Activated CD4-positive, alpha-beta memory T cell treated with anti-CD3 and anti-CD28 coated beads, Interleukin-2, amount 10 ng/mL, durations not matched to agents 7 days and 5 days (primary cell): ENCODE results near the gene IYD. TPM values are rescaled to one million over a fixed set of nuclear protein-coding genes. Genes with fewer than 3 reads are reported as not detected.
"Not testable (repeated sequence)": the region's sequence is repeated elsewhere in the genome, so short reads cannot be mapped to it uniquely, and the experiment has no call there.

Experiments
- CTCF ChIA-PET: fragments of 350-600 bp; sonication (Branson Sonifier 250); formaldehyde crosslinking; loops from one replicate; lab custom pipeline; 2021; ENCODE audit warnings: antibody characterized with exemption, inconsistent platforms; lab: Charles Lee
- POLR2A ChIA-PET: fragments of 350-600 bp; sonication (Branson Sonifier 250); formaldehyde crosslinking; loops from one replicate; lab custom pipeline; 2021; ENCODE audit warnings: antibody characterized with exemption; lab: Charles Lee
- DNase-seq: peaks from one replicate; pipeline ENCODE4 v3.0.0-alpha.2; 2020
- H3K27ac Mint-ChIP-seq: one replicate; pipeline ENCODE4 v1.8.0; 2021; ENCODE audit warnings: mild to moderate bottlenecking, mixed read lengths
- H3K27me3 Mint-ChIP-seq: one replicate; pipeline ENCODE4 v1.8.0; 2021; ENCODE audit warnings: mixed read lengths
- H3K36me3 Mint-ChIP-seq: one replicate; pipeline ENCODE4 v1.8.0; 2021; ENCODE audit warnings: low read depth, mixed read lengths
- H3K4me1 Mint-ChIP-seq: one replicate; pipeline ENCODE4 v1.8.0; 2021; ENCODE audit warnings: mixed read lengths
- H3K4me3 Mint-ChIP-seq: one replicate; pipeline ENCODE4 v1.8.0; 2021; ENCODE audit warnings: mild to moderate bottlenecking, mixed read lengths
- H3K9me3 Mint-ChIP-seq: one replicate; pipeline ENCODE4 v1.8.0; 2021; ENCODE audit warnings: mixed read lengths
- total RNA-seq, 2 experiments: library from RNA; stranded (reverse); gene quantifications; one replicate each; pipeline ENCODE4 v1.2.3, GENCODE V29; 2021

IYD gene
- total RNA-seq, 2 experiments from 2014 or later, result not detected

DNA sequence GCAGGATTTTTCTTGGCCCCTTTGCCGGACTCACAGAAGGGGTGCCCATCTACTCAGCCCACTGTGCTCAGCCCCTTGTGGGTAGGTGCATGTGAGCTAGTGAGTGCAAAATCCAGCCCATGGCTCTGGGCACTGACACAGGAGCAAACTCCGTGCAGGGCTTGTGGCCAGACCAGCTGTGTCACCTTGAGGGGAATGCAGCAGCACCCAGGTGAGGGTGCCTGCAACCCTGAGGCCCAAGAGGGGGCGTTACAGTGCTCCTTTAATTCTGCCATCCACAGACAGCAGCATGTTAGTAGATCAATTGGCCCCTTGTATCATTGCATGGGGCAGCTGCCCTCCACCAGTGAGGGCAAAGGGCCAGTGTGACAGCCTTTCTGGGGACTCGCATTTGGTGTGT, 12.9 kb upstream of the IYD start:
- Mint-ChIP-seq H3K27me3 (peaks cover 12% of the 10 kb centered on the region), H3K9me3 (no peaks in the 10 kb centered on the region), H3K27ac (no peak overlapping the region), H3K4me1 (peaks cover 5% of the 10 kb centered on the region), H3K4me3 (no peak overlapping the region), H3K36me3 (no peaks in the 10 kb centered on the region)
- CTCF ChIA-PET, result no interaction called here
- no peak for DNase-seq
- POLR2A ChIA-PET, result no interaction called here

- ChIA-PET CTCF (interaction anchor here (0.8 to 0.9 kb wide), 3 partner anchors 11 to 291 kb away, joined by 3 to 4 read pairs (median 3); no protein-coding TSS in a partner anchor), POLR2A (no interaction called here)
- DNase-seq, result no peak
- H3K9me3 Mint-ChIP-seq, result no peaks in the 10 kb centered on the region
- H3K36me3 Mint-ChIP-seq, result no peaks in the 10 kb centered on the region
- H3K4me1 Mint-ChIP-seq, result no peaks in the 10 kb centered on the region
- peaks cover 9% of the 10 kb centered on the region for H3K27me3 Mint-ChIP-seq
- no peak overlapping the region for H3K4me3 Mint-ChIP-seq
- H3K27ac Mint-ChIP-seq, result no peak overlapping the region
These were observed 6.9 kb upstream of the IYD start for GRCh38 chr6:150361876-150362275.

GRCh38 chr6:150363733-150364132, 5.1 kb upstream of the IYD start:
- POLR2A ChIA-PET, result no interaction called here
- H3K27ac Mint-ChIP-seq, result no peak overlapping the region
- no peaks in the 10 kb centered on the region for H3K9me3 Mint-ChIP-seq
- no peaks in the 10 kb centered on the region for H3K36me3 Mint-ChIP-seq
- CTCF ChIA-PET, result no interaction called here
- no peak overlapping the region for H3K4me3 Mint-ChIP-seq
- peaks cover 4% of the 10 kb centered on the region for H3K27me3 Mint-ChIP-seq
- no peaks in the 10 kb centered on the region for H3K4me1 Mint-ChIP-seq
- no peak for DNase-seq

DNA sequence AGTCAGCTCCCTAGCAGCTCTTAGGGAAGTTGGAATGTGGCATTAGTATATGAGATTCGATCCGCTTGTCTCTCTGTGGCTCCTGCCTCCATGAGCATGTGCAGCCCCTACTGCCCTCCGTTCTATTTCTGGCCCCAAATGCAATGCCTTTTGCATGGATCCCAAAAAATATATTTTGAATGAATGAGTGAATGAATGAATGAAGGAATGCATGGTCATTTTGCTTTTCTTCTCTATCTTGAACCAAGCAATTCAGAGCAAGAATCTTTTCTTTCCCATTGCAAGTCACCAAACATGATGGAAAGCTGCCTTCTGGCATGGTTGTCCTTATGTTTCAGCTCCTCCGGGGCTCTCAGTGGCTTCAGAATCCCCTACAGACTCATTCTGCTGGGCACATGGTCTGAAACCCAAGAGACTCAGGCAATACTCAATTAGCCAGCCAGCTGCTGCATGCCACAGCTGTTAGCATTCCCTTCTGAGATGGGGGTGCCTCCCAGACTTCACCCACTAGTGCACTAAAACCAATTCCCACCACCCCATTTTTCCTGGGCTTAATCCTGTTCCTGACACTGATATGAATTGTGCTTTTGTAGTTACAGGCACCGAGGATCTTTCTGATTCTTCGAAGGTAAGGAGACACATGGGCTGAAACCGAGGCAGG, 2.6 kb upstream of the IYD start:
- Mint-ChIP-seq H3K4me3 (no peak overlapping the region), H3K36me3 (no peaks in the 10 kb centered on the region), H3K27ac (no peak overlapping the region), H3K9me3 (no peaks in the 10 kb centered on the region), H3K4me1 (no peaks in the 10 kb centered on the region), H3K27me3 (peaks cover 3% of the 10 kb centered on the region)
- POLR2A ChIA-PET, result interaction anchor here (0.6 kb wide), 1 partner anchor 275 kb away, joined by 3 read pairs; no protein-coding TSS in a partner anchor
- DNase-seq, result no peak
- CTCF ChIA-PET, result interaction anchor here (0.8 kb wide), 1 partner anchor 25 kb away, joined by 3 read pairs; no protein-coding TSS in a partner anchor

GRCh38 chr6:150369408-150369807, 596 bp downstream of the IYD start:
- no peaks in the 10 kb centered on the region for H3K36me3 Mint-ChIP-seq
- no peak overlapping the region for H3K4me3 Mint-ChIP-seq
- DNase-seq, result no peak
- no peaks in the 10 kb centered on the region for H3K4me1 Mint-ChIP-seq
- CTCF ChIA-PET, result no interaction called here
- H3K27ac Mint-ChIP-seq, result no peak overlapping the region
- POLR2A ChIA-PET, result no interaction called here
- peaks cover 6% of the 10 kb centered on the region for H3K27me3 Mint-ChIP-seq
- no peaks in the 10 kb centered on the region for H3K9me3 Mint-ChIP-seq

DNA sequence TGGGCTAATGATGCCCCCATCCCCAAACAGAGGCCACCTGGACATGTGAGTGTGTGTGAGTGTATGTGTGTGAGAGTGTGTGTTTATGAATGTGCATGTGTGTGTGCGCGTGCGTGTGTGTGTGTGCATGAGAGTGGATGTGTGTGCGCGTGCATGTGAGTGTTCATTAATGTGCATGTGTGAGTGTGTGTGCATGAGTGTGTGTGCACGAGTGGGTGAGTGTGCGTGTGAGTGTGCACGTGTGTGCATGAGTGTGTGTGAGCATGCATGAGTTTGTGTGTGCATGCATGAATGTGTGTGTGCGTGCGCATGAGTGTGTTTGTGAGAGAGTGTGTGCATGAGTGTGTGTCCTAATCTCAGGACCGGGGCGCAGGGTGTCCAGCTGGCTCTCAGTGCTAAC, 1.3 kb downstream of the IYD start:
- ChIA-PET POLR2A (no interaction called here), CTCF (no interaction called here)
- DNase-seq, result no peak
- H3K27ac Mint-ChIP-seq, result no peak overlapping the region
- H3K36me3 Mint-ChIP-seq, result no peaks in the 10 kb centered on the region
- H3K4me3 Mint-ChIP-seq, result no peak overlapping the region
- no peaks in the 10 kb centered on the region for H3K9me3 Mint-ChIP-seq
- peaks cover 8% of the 10 kb centered on the region for H3K27me3 Mint-ChIP-seq
- no peaks in the 10 kb centered on the region for H3K4me1 Mint-ChIP-seq

GRCh38 chr6:150371356-150371755, 2.5 kb downstream of the IYD start:
- H3K27ac Mint-ChIP-seq, result no peak overlapping the region
- CTCF ChIA-PET, result no interaction called here
- H3K27me3 Mint-ChIP-seq, result peaks cover 12% of the 10 kb centered on the region
- H3K9me3 Mint-ChIP-seq, result no peaks in the 10 kb centered on the region
- H3K36me3 Mint-ChIP-seq, result no peaks in the 10 kb centered on the region
- H3K4me1 Mint-ChIP-seq, result no peaks in the 10 kb centered on the region
- no peak overlapping the region for H3K4me3 Mint-ChIP-seq
- POLR2A ChIA-PET, result no interaction called here
- no peak for DNase-seq

DNA sequence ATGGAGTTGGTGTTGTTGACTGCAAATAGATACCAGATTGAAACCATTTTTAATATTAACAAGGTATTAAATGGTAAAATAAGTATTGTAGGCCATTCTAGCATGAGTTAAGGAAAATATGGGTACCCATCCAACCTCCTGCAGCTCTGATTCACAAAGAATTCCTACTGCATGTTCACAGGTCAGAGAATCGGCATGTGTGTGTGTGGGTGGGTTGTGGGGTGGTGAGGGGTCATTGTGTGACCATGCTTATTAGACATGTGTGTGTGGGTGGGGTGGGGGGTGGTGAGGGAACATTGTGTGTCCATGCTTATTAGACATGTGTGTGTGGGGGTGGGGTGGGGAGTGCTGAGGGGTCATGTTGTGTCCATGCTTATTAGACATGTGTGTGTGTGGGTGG, 3.2 kb downstream of the IYD start:
- no peak overlapping the region for H3K4me3 Mint-ChIP-seq
- no peaks in the 10 kb centered on the region for H3K4me1 Mint-ChIP-seq
- H3K9me3 Mint-ChIP-seq, result no peaks in the 10 kb centered on the region
- no peaks in the 10 kb centered on the region for H3K36me3 Mint-ChIP-seq
- H3K27ac Mint-ChIP-seq, result no peak overlapping the region
- ChIA-PET CTCF (no interaction called here), POLR2A (no interaction called here)
- peaks cover 10% of the 10 kb centered on the region for H3K27me3 Mint-ChIP-seq
- DNase-seq, result no peak

GRCh38 chr6:150373260-150373701, 4.5 kb downstream of the IYD start:
- POLR2A ChIA-PET, result no interaction called here
- DNase-seq, result no peak
- Mint-ChIP-seq H3K27me3 (peaks cover 17% of the 10 kb centered on the region), H3K36me3 (no peaks in the 10 kb centered on the region), H3K9me3 (no peaks in the 10 kb centered on the region), H3K4me3 (no peak overlapping the region), H3K4me1 (no peaks in the 10 kb centered on the region), H3K27ac (no peak overlapping the region)
- CTCF ChIA-PET, result interaction anchor here (0.6 to 0.9 kb wide), 3 partner anchors 11 to 494 kb away, joined by 3 read pairs; no protein-coding TSS in a partner anchor

GRCh38 chr6:150374346-150374745, 5.5 kb downstream of the IYD start:
- CTCF ChIA-PET, result interaction anchor here (1.0 kb wide), 1 partner anchor 19 kb away, joined by 3 read pairs; no protein-coding TSS in a partner anchor
- H3K4me3 Mint-ChIP-seq, H3K4me1 Mint-ChIP-seq, H3K27ac Mint-ChIP-seq, POLR2A ChIA-PET, H3K9me3 Mint-ChIP-seq, DNase-seq, H3K36me3 Mint-ChIP-seq: not testable (repeated sequence)
- peaks cover 24% of the 10 kb centered on the region for H3K27me3 Mint-ChIP-seq

DNA sequence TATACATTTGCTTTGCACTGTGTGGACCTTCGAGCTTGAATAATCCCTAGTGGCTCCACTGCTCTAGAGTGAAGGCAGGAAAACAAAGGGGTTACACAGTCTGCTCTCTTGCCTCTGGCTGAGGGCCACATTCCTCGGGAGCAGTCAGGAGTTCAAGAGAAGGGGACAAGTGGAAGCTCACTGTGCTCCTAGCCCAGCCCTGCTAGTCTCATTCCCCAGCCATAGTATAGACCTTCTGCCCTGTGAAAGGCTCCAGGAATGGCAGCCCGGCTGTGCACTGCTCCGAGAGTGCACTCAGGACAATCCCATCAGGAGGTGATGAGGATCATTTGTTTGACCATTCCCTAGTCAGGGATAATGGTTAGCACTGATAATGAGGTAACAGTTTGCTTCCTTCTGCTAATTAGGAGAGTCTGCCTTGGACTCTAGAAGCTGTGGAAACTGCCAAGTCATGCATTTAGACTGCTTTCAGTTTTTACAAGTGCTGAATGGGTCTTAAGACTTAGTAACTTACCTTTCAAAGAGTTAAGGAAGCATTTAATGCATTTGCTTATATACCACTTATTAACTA, 8.5 kb downstream of the IYD start:
- ChIA-PET POLR2A (no interaction called here), CTCF (interaction anchor here (1.0 kb wide), 1 partner anchor 18 kb away, joined by 3 read pairs; no protein-coding TSS in a partner anchor)
- no peaks in the 10 kb centered on the region for H3K9me3 Mint-ChIP-seq
- peaks cover 41% of the 10 kb centered on the region for H3K27me3 Mint-ChIP-seq
- no peak overlapping the region for H3K4me3 Mint-ChIP-seq
- no peak for DNase-seq
- no peak overlapping the region for H3K27ac Mint-ChIP-seq
- no peaks in the 10 kb centered on the region for H3K36me3 Mint-ChIP-seq
- H3K4me1 Mint-ChIP-seq, result peaks cover 2% of the 10 kb centered on the region

- H3K4me1 Mint-ChIP-seq, result peaks cover 2% of the 10 kb centered on the region
- DNase-seq, result no peak
- POLR2A ChIA-PET, result no interaction called here
- no peaks in the 10 kb centered on the region for H3K9me3 Mint-ChIP-seq
- CTCF ChIA-PET, result no interaction called here
- H3K27ac Mint-ChIP-seq, result no peak overlapping the region
- H3K27me3 Mint-ChIP-seq, result peaks cover 53% of the 10 kb centered on the region
- no peak overlapping the region for H3K4me3 Mint-ChIP-seq
- H3K36me3 Mint-ChIP-seq, result no peaks in the 10 kb centered on the region
These were observed 11.4 kb downstream of the IYD start for GRCh38 chr6:150380256-150380655.

DNA sequence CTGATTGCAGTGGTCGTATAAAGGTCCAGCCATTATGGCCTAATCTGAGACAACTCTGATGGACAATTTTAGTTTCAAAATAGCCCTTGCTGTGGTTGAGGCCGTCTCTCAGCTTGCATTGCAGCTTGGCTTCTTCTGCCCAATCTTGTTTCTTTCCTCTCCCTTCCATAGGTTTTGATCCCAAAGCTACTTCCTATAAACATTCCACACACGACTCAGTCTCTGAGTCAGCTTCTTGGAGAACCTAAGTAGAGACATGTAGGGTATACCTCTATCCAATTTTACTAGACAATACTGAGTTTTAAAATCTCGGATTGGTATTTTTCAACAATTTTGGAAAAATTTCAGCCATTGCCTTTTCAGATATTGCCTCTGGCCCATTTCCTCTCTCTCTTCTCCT, 13.4 kb downstream of the IYD start:
- H3K4me3 Mint-ChIP-seq, result no peak overlapping the region
- ChIA-PET POLR2A (no interaction called here), CTCF (interaction anchor here (0.8 kb wide), 1 partner anchor 13 kb away, joined by 3 read pairs; no protein-coding TSS in a partner anchor)
- DNase-seq, result no peak
- no peaks in the 10 kb centered on the region for H3K36me3 Mint-ChIP-seq
- no peak overlapping the region for H3K27ac Mint-ChIP-seq
- peaks cover 54% of the 10 kb centered on the region for H3K27me3 Mint-ChIP-seq
- peaks cover 2% of the 10 kb centered on the region for H3K4me1 Mint-ChIP-seq
- H3K9me3 Mint-ChIP-seq, result no peaks in the 10 kb centered on the region
